UCSD-AML1 (cell line): ENCODE data around the gene CDK13.
"Not testable (repeated sequence)": the region's sequence is repeated elsewhere in the genome, so short reads cannot be mapped to it uniquely, and the experiment has no call there.

Experiments
- DNase-seq: peaks from one replicate; lab custom pipeline; 2025; ENCODE audit not compliant: unreplicated experiment; lab: John Stamatoyannopoulos, UW

Gene CDK13

DNA sequence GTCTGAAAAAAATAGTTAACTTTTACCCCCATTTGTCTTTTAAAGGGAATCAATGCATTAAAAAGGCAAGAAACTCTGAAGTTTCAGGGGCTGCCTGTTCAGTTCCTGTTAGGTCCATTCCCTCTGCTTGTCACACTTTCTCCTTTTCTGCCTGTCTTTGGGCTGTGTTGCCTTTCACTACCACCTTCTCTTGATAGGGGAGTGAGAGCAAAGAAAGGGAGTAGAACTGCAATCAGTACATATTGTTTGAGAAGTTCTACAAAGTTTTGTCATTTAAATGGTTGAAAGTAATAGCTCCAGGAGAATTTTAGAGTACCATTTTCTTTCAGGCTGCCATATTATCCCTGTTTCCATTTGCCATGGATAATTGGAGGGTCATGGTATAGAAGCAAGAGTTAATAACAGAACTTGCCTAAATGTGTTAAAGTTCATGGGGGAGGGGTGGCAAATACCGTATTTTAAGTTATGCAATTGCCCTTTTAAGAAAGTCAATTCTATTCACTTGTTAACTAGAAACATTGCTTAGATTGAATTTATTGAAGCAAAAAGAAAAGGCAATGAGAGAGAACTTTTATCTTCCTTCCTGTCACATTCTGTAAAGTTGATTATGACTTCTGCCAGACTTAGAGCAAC is 145.8 kb downstream of the CDK13 start:
- DNase-seq = no peak

DNA sequence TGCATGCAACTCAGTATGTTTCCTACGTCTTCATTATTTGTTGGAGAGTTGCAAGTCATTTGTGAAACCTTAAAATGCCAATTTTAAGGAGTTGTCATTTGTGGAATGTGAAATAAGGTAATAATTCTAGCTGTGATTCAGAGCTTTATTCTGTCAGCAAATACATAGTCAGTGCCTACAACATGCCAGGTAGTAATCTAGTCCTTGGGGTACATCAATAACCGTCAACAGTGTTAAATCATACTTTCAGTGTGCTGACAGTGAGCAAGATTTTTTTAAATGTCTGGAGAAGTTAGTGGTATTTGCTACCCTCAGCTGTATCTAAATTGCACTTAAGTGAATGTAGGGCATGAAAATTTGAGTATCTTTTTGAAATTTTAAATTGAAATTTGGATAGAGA is 147.7 kb downstream of the CDK13 start:
- no peak for DNase-seq

- DNase-seq = no peak
These were observed 148.8 kb downstream of the CDK13 start for GRCh38 chr7:40098810-40099209.

GRCh38 chr7:40099837-40100236 is 149.8 kb downstream of the CDK13 start:
- no peak for DNase-seq

DNA sequence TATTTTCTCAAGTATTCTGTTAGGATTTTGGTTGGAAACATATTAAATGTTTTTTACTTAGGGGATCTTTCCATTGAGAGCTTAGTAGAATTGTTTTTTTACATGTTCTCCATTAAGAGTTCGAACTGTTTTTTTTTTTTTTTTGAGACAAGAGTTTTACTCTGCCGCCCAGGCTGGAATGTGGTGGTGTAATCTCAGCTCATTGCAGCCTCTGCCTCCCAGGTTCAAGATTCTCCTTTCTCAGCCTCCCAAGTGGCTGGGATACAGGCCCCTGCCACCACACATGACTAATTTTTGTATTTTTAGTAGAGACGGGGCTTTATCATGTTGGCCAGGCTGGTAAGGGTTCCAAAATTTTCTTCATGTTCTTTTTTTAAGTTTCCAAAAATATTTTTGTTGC is 151.1 kb downstream of the CDK13 start:
- DNase-seq = no peak

GRCh38 chr7:40102897-40103296 is 152.8 kb downstream of the CDK13 start:
- DNase-seq = no peak

DNA sequence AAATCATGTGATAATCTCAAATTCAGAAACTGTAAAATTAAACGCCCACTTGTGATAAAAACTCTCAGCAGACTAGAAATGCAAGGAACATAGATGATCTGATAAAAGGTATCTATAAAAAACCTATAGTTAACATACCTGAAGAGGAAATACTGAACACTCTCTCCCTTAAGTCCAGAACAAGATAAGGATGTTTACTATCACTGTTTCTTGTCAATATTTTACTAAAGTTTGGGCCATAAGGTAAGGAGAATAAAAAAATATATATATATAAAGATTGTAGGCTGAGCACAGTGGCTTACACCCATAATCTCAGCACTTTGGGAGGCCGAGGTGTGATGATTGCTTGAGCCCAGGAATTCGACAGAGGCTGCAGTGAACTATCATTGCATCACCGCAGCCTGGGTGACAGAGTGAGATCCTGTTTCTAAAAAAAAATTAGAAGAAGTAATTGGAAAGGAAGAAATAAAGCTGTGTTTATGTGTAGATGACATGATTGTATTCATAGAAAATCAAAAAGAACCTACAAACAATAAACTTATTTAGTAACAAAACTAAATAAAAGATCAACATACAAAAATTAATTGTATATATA is 155.9 kb downstream of the CDK13 start:
- DNase-seq = no peak

GRCh38 chr7:40115936-40116335 is 165.9 kb downstream of the CDK13 start:
- no peak for DNase-seq

DNA sequence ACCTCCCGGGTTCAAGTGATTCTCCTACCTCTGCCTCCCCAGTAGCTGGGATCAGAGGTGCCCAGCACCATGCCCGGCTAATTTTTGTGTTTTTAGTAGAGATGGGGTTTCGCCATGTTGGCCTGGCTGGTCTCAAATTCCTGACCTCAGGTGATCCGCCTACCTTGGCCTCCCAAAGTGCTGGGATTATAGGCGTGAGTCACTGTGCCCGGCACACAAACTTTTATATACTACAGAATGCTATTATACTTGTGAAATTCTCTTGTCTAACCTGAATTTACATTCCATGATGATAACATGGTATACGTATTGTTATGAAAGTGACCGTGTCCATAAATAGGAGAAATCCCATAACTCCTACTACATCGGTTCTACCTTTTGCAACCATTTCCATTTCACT is 167.1 kb downstream of the CDK13 start:
- not testable (repeated sequence) for DNase-seq

- DNase-seq = not testable (repeated sequence)
These were observed 168.1 kb downstream of the CDK13 start for GRCh38 chr7:40118201-40118600.

DNA sequence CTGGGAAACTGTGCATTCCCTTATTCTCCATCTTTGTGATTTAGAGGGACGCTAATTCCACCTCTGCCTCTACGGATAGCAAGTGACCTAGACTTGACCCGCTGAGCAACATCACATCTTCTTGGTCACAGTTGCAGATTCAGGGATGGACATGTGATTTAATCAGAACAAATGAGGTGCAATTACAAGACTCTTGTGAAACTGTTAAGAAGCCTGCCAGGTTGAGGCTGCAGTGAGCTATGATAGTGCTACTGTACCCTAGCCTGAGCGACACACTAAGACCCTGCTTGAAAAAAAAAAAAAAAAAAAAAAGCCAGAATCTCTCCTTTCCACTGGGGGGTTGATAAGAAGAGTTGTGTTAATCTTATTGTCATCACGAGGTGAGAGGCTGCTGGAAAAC is 170.0 kb downstream of the CDK13 start:
- DNase-seq = no peak

GRCh38 chr7:40122100-40122939 is 172.3 kb downstream of the CDK13 start:
- not testable (repeated sequence) for DNase-seq

DNA sequence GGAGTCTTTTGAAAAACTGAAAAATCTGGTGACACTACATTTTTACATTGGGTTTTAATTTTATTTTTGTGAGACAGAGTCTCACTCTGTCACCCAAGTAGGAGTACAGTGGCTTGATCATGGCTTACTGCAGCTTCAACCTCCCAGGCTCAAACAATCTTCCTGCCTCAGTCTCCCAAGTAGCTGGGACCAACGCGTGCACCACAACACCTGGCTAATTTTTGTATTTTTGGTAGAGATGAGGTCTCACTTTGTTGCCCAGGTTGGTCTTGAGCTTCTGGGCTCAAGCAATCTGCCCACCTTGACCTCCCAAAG is 172.8 kb downstream of the CDK13 start:
- DNase-seq = no peak

GRCh38 chr7:40133561-40134427 is 183.7 kb downstream of the CDK13 start:
- no peak for DNase-seq

- peak; percentile 85 for DNase-seq
These were observed 184.6 kb downstream of the CDK13 start, which contains the start of the genes MPLKIP and SUGCT for GRCh38 chr7:40134428-40135316. Gene MPLKIP (minus strand): TSS chr7:40134622. CDS start chr7:40134567, 55 bp downstream. Gene SUGCT (plus strand): TSS chr7:40135005.

DNA sequence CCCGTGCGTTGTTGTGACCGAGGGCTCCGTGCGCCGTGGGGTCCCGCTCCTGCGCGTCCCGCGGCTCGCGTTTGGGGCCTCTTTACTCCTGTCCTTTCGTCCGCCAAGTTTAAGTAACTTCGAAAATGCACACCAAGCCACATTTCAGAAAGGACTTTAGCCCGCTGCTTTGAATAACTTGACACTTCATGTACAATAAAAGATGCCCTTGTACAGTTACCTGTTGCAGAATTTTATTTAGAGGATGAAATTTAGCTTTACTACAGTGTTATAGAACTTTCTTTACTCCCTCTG is 185.2 kb downstream of the CDK13 start:
- DNase-seq = no peak

GRCh38 chr7:40137563-40137962 is 187.5 kb downstream of the CDK13 start:
- DNase-seq = no peak

DNA sequence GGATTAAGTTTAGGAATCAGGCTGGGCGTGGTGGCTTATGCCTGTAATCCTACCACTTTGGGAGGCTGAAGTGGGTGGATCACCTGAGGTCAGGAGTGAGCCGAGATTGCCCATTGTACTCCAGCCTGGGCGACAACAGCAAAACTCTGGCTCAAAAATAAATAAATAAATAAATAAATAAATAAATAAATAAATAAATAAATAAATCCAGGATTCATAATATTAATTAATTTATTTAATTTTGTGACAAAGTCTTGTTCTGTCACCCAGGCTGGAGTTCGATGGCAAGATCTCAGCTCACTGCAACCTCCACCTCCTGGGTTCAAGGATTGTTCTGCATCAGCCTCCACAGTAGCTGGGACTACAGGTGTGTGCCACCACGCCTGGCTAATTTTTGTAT is 188.9 kb downstream of the CDK13 start:
- no peak for DNase-seq

GRCh38 chr7:40139891-40140290 is 189.8 kb downstream of the CDK13 start:
- not testable (repeated sequence) for DNase-seq

DNA sequence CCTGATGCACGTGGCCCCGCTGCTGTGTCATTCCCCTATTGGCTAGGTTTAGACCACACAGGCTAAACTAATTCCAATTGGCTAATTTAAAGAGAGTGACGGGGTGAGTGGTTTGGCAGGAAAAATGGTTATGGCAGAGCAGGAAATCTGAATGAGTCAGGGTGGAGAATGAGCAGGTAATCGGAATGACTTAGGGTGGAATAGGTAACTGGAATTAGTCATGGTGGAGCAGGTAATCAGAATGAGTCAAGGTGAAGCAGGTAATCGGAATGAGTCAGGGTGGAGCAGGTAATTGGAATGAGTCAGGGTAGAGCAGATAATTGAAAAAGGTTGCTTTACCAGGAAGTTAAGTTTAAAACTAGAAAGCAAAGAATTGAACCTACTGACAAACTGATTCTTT is 191.9 kb downstream of the CDK13 start:
- not testable (repeated sequence) for DNase-seq
